IMR-90 (cell line): ENCODE measurements around the gene CABP7.
"Not testable (repeated sequence)": the region's sequence is repeated elsewhere in the genome, so short reads cannot be mapped to it uniquely, and the experiment has no call there.

ENCODE experiments used
- BHLHE40 ChIP-seq: fragments of 150-350 bp; IDR thresholded peaks from 2 replicates; pipeline ENCODE4 v1.6.1; 2016; ENCODE audit warnings: mild to moderate bottlenecking, low read depth, low read length
- CEBPB ChIP-seq: IDR thresholded peaks from 2 replicates; pipeline ENCODE4 v1.6.1; 2012; ENCODE audit warnings: low read depth, low read length, improper control_type of control experiment
- ELK1 ChIP-seq: fragments of 150-350 bp; IDR thresholded peaks from 2 replicates; pipeline ENCODE4 v1.6.1; 2016; ENCODE audit warnings: low read depth, mild to moderate bottlenecking, low read length, moderate library complexity, borderline replicate concordance
- FOS ChIP-seq: fragments of 150-350 bp; IDR thresholded peaks from 2 replicates; pipeline ENCODE4 v1.6.1; 2016; ENCODE audit warnings: low read depth, low read length
- MAFK ChIP-seq: IDR thresholded peaks from 2 replicates; pipeline ENCODE4 v1.6.1; 2012; ENCODE audit warnings: low read depth, low read length, improper control_type of control experiment
- MAZ ChIP-seq: IDR thresholded peaks from 2 replicates; pipeline ENCODE4 v1.6.1; 2012; ENCODE audit warnings: low read depth, mild to moderate bottlenecking, low read length, improper control_type of control experiment, moderate library complexity, borderline replicate concordance
- NFE2L2 ChIP-seq: fragments of 150-350 bp; IDR thresholded peaks from 2 replicates; pipeline ENCODE4 v1.6.1; 2016; ENCODE audit warnings: low read depth, mild to moderate bottlenecking, low read length
- POLR2A ChIP-seq: IDR thresholded peaks from 2 replicates; pipeline ENCODE4 v1.6.1; 2012; ENCODE audit warnings: mild to moderate bottlenecking, low read depth, low read length
- RAD21 ChIP-seq: IDR thresholded peaks from 2 replicates; pipeline ENCODE4 v1.6.1; 2012; ENCODE audit warnings: low read length, improper control_type of control experiment
- RCOR1 ChIP-seq: IDR thresholded peaks from 2 replicates; pipeline ENCODE4 v1.6.1; 2012; ENCODE audit warnings: mild to moderate bottlenecking, low read length, improper control_type of control experiment; ENCODE audit not compliant: insufficient replicate concordance
- RFX5 ChIP-seq: IDR thresholded peaks from 2 replicates; pipeline ENCODE4 v1.8.0; 2012; ENCODE audit warnings: low read depth, mild to moderate bottlenecking, low read length, moderate library complexity
- SMC3 ChIP-seq: fragments of 150-350 bp; IDR thresholded peaks from 2 replicates; pipeline ENCODE4 v1.6.1; 2016; ENCODE audit warnings: low read depth, mild to moderate bottlenecking, antibody characterized with exemption, low read length, moderate library complexity
- USF2 ChIP-seq: fragments of 150-350 bp; IDR thresholded peaks from 2 replicates; pipeline ENCODE4 v1.6.1; 2017; ENCODE audit warnings: mild to moderate bottlenecking, antibody characterized with exemption, low read length, low read depth
- TF ChIP-seq, protein P1 (sequence below): conservative IDR thresholded peaks from 2 replicates; pipeline ENCODE4 v1.5.1; 2012; ENCODE audit warnings: mild to moderate bottlenecking, low read depth, low read length, improper control_type of control experiment

DNA sequence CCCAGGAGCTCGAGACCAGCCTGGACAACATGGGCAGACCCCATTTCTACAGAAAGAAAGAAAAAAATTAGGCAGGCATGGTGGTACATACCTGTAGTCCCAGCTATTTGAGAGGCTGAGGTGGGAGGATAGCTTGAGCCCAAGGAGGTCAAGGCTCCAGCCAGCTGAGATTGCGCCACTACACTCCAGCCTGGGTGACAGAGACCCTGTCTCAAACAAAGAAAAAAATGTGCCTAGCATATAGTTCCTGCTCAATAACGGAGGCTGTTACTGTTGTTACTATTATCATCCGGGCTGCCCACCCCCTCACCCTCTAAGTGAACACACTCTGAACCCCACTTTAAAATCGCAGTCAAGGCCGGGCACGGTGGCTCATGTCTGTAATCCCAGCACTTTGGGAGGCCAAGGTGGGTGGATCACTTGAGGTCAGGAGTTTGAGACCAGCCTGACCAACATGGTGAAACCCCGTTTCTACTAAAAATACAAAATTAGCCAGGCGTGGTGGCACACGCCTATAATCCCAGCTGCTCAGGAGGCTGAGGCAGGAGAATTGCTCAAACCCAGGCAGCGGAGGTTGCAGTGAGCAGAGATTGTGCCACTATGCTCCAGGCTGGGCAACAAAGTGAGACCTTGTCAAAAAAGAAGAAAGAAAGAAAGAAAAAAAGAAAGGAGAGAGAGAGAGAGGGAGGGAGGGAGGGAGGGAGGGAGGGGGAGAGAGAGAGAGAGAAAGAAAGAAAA is 35.0 kb downstream of the CABP7 start:
- TF ChIP-seq ELK1, POLR2A, RAD21, NFE2L2, CEBPB, FOS, MAZ, RFX5, MAFK, BHLHE40, SMC3, USF2, RCOR1: not testable (repeated sequence)
- TF ChIP-seq, protein P1, sequence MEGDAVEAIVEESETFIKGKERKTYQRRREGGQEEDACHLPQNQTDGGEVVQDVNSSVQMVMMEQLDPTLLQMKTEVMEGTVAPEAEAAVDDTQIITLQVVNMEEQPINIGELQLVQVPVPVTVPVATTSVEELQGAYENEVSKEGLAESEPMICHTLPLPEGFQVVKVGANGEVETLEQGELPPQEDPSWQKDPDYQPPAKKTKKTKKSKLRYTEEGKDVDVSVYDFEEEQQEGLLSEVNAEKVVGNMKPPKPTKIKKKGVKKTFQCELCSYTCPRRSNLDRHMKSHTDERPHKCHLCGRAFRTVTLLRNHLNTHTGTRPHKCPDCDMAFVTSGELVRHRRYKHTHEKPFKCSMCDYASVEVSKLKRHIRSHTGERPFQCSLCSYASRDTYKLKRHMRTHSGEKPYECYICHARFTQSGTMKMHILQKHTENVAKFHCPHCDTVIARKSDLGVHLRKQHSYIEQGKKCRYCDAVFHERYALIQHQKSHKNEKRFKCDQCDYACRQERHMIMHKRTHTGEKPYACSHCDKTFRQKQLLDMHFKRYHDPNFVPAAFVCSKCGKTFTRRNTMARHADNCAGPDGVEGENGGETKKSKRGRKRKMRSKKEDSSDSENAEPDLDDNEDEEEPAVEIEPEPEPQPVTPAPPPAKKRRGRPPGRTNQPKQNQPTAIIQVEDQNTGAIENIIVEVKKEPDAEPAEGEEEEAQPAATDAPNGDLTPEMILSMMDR = not testable (repeated sequence)
